Stimulated activated CD8-positive, alpha-beta memory T cell treated with anti-CD3 and anti-CD28 coated beads, Interleukin-15, amount 100 ng/mL, for 48 hours (primary cell): ENCODE data around the gene GRIN2D.
"Not testable (repeated sequence)": the region's sequence is repeated elsewhere in the genome, so short reads cannot be mapped to it uniquely, and the experiment has no call there.

ENCODE experiments used
- DNase-seq, 2 donors: peaks; one replicate each; pipeline ENCODE4 v3.0.0-alpha.2; 2020; ENCODE audit warnings: low read depth in 2 of 2

GRIN2D gene

DNA sequence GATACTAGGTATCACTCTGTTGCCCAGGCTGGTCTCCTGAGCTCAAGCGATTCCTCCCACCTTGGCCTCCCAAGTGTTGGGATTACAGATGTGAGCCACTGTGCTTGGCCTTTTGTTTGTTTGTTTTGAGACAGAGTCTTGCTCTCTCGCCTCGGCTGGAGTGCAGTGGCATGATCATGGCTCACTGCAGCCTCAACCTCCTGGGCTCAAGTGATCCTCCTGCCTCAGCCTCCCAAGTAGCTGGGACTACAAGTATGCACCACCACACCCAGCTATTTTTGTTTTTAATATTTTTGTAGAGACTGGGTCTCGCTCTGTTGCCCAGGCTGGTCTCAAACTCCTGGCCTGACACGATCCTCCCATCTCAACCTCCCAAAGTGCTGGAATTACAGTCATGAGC, 21.7 kb upstream of the GRIN2D start:
- not testable (repeated sequence) for DNase-seq

DNA sequence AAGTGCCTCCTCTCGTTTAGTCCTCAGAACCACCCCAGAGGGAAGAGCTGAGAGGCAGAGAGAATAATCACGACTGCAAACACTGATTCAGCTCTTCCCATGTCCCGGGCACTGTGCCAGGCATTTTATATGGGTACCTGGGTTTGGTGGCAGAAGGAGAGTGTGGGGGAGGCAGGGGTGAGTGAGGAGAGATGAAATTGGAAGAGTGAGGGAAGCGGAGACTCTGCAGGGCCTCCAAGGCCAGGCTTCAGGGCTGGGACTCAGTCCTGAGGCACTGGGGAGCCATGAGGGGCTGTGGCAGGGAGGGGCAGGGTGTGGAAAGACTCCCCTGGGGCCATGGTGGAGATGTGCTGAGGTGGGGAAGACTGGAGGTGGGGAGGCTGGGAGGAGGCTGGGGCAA, 20.6 kb upstream of the GRIN2D start:
- no peak for DNase-seq

DNA sequence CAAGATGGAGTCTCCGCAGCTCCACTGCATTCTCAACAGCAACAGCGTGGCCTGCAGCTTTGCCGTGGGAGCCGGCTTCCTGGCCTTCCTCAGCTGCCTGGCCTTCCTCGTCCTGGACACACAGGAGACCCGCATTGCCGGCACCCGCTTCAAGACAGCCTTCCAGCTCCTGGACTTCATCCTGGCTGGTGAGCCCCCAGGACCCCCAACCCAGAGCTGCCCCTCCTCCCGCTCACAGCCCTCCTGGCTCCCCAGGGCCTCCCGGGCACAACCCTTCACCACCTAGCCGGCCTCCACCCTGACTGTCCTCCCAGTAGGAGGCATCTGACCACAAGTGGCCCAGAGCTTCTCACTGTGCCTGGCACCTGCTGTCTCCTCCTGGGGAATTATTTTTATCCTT, 19.9 kb upstream of the GRIN2D start:
- no peak for DNase-seq

DNA sequence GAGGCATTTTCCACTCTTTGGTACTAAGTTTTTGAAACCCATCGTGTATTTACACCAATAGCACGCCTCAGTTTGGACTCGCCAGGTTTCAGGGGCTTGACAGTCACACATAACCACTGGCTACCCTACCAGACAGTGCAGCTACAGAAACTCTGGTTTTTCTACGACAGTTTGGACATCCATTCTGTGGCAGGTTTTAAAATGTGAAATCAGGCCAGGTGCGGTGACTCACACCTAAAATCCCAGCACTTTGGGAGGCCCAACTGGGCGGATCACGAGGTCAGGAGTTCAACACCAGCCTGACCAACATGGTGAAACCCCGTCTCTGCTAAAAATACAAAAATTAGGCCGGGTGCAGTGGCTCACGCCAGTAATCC, 15.3 kb upstream of the GRIN2D start:
- no peak for DNase-seq

DNA sequence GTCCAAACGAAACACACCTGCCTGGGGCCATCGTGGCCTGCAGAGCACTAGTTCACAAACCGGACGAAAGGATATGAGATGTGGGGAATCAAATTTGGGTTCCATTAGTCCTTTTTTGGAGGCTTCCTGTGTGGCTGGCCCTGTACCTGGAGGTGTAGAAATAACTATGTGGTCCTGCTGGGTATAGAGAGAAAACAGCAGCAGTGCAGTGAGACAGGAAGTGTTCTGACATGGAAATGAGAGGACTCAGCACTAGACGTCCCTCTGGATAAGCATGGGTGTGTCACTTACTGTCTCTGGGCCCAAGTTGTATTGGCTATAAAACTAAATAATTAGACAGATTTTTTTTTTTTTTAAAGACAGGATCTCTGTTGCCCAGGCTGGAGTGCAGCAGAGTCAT, 14.4 kb upstream of the GRIN2D start:
- DNase-seq, result no peak

DNA sequence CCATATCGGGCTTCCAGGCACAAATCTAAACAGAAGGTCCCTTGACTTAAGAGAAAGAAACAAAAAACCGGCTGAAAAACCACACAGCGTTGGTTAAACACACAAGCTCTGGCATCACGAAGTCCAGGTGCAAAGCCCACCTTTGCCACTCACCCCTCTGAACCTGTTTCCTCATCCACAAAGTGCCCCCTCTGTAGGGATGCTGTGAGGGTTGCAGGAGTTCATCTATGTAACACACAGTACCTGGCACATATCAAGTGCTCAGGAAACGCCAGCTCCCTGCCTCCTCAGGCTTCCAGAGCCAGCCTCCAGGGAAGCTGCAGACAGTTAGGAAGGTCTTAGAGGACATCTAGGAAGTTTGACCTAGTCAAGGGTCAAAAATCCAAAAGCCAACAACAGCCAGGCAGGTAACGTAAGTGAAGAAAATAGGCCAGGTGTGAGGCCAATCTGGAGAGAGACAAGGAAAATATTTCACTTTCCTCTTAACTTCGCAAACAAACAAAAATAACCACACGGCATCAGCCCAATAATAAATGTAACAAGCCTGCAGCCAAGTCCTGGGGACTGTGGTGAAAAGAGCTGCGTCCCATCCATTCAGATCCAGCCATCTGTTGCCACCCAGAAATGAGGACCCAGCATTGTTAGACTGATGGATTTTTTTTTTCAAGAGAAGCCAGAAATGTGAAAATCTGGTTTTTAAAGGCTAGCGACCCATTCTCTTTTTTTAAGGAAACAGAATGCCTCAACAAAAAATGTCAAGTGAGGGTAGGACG, 12.1 kb upstream of the GRIN2D start:
- DNase-seq, result no peak

DNA sequence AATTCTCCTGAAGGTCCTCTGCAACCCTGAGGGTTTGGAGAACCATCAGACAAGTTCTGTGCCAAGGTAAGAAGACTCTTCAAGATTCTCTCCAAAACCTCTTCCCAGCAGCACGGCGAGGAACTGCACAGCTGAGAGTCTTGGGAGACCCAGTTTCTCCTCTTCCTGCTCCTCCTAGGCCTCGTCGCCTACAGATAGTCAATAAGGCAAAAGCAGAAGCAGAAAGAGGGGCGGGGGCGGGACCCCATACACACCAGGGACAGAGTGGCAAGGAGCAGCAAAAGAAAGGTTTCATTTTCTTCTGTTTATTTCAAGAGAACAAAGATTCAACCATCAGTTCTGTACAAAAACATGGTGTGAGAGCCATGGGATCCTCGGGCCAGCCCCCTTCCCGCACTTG, 11.2 kb upstream of the GRIN2D start:
- no peak for DNase-seq

DNA sequence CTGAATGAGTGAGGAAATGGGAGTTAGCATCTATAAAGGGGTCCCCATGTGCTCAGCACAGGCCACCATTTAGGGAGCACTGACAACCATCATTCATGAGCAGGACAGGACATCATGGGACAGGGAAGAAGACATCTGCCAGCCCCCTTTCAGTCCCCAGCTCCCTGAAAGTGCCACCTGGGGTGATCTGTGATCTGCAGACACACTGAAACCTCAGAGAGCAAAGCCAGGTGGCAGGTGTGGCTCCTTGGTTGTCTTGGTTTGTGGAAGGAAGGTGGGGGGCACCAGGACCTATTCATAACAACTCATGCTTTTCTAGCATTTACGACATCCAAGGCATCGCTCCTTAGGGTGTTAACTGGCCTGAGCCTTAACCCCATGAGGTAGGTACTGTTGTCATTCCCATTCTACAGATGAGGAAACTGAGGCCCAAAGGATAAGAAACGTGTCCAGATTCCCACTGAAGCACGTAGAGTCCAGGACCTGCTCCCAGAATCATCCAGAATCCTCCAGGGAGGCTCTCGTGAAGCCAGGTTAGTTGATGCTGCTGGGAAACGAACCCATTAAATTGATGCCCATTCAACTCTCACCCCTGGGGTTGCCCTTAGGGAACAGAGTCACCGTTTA, 7.9 kb upstream of the GRIN2D start:
- DNase-seq, result no peak

DNA sequence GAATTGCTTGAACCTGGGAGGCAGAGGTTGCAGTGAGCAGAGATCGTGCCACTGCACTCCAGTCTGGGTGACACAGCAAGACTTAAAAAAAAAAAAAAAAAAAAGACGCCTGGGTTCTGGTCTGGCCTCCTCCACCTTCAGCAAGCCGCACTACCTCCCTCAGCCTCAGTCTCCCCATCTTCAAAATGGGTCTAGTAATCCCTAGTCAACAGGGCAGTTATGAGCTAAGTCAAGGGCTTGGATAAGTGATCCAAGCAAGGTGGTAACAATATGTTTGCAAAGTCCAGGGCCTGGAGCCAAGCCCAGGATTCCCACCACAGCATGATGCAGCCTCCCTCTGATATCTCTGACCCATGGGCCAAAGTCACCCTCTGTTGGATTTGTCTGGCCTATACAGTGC, 6.5 kb upstream of the GRIN2D start:
- no peak for DNase-seq

DNA sequence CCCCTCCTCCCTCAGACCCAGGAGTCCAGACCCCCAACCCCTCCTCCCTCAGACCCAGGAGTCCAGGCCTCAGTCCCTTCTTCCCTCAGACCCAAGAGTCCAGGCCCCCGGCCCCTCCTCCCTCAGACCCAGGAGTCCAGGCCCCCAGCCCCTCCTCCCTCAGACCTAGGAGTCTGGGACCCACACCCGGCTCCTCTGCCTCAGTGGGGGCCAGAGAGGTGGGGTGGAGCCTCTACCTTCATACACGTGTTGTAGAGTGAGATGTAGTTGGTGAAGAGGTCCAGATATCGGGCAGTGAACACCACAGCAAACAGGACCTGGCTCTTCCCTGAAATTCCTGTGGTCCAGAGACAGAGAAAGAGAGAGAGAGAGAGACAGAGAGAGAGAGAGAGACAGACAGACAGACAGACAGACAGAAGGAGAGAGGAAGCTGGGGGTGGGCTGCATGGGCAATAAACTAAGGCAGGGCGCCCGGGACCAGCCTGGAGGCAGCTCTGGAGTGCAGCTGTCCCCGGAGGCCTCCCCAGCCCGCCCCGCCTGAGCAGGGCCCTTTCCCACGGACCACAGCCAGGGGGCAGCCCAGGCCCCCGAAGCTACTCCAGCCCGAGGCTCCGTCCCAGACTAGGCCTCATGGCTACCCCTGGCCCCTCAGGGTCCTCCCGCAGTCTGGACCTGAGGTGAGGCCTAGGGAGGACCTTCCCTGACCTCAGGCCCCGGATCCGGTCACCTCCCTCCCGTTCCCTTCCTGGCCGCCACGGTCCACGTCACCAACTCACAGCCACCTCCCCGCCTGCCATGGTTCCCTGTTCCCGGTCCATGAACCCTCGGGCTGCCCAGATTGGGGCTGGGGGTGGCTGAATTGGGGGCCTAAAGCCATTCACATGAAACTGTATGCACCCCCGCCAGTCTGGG, 3.0 kb upstream of the GRIN2D start:
- DNase-seq, result peak; percentile 33 to 52

DNA sequence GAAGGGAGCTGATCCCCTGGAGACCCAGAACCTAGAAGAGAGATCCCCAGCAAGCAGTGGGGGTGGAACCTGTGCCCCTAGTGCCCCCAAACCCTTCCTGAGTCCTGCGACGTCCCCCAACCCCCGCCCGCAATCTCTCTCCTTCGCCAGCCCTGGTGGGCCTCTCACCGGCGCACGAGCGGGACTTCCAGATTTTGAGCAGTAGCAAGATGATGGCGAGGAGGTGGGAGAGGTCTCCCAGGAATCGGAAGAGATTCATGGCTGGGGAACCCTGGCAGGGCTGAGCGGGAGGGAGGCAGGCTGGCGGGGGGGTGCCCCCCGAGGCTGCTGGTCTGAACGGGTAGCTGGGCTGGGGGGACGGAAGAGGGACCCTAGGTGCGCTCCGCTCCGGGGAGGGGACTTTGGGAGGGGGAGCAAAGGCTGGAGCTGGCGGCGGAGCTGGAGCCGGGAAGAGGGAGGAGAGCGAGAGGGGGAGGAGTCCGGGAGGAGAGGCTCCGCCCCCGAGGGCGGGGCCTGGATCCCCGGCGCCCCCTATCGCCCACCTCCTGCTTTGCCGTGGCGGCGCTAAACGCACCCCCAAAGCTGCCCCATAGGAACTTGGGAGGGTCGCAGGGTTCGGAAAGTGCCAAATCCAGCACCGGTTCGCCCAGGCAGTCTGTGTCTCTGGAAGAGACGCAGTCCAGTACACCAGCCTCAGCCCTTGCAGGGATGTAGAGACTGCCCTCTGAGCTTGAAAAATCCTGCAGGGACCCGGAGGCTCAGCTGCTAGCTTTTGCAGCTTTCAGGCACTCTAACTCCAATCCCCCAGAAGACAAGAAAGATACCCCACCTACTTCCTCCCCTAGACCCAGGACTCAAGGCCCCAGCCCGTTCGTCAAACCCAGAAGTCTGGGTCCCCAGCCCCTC, 2.1 kb upstream of the GRIN2D start, which contains the start of gene KDELR1:
Gene KDELR1 (minus strand): TSS at position 452 of the 906 bp plus-strand sequence. CDS start 193 bp downstream, at position 259.
- peak; percentile 43 to 54 for DNase-seq

DNA sequence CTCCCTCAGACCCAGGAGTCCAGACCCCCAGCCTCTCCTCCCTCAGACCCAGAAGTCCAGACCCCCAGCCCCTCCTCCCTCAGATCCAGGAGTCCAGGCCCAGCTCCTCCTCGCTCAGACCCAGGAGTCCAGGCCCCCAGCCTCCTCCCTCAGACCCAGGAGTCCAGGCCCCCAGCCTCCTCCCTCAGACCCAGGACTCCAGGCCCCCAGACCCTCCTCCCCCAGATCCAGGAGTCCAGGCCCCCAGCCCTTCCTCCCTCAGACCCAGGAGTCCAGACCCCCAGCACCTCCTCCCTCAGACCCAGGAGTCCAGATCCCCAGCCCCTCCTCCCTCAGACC, 1.5 kb upstream of the GRIN2D start:
- DNase-seq, result not testable (repeated sequence)

DNA sequence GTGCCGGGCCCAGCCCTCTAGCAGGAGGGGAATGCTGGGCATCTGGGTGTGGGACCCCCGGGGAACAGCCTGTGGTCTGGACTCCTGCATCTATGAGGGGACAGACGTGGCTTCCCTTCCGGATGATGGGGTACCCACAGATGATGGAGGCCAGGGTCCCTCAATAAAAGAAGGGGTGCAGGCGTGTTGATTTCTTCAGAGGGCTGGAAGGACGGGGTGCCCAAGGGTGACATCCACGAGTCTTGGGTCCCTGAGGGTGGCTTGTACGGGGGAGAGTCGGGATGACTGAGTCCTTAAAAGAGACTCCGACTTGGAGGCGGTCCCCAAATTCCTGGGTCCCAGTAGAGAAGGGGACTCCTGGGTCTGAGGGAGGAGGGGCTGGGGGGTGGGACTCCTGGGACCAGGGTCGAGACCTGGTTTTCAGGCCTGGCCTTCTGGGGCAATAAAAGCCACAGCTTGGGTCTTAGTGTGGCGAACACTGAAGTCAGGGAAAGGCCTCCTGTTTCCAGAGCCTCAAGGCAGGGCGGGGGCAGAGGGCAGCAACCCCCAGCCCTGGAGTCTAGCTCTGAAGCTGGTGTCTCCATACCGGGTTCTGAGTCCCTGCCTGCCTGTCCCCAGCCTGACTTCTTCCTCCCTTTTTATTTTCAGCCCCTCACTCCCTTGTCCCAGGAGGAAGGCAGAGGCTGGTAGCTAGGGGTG, 459 bp upstream of the GRIN2D start:
- DNase-seq, result no peak

DNA sequence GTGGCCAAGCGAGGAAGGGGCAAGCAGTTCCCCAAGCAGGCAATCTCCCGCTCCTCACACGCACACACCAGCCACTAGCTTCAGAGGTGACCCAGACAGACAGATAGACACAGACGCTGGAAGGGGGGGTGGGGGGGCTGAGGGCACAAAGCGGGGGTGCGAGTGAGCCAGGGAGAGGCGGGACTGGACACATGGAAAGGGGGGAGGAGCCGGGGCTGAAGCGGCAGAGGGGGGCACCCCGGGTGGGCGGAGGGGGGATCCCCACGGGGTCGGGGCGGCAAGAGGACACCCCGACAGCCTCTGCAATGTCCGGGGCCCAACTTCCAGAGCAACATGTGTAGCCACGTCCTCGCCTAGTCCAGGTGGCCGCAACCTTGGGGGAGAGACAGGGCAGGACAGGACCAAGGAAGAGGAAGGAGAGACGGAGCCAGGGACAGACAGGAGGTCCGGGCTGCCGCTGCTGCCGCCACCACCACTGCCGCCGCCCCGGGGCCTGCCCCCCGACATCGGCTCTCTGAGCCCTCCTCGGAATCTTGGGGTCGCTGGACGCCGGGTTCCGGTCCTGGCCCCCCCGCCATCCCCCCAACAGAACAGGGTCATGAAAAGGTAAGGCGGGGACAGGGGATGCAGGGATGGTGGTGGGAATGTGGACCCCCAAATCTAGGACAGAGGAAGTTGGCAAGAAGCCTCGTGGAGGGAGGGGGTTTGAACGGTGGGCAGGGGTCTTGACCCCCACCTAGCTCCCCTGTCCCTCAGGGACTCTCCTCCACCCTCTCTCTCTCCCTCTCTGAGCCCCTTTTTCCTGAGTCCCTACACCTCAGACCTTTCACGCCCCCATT, 1.1 kb downstream of the GRIN2D start:
- DNase-seq, result no peak

DNA sequence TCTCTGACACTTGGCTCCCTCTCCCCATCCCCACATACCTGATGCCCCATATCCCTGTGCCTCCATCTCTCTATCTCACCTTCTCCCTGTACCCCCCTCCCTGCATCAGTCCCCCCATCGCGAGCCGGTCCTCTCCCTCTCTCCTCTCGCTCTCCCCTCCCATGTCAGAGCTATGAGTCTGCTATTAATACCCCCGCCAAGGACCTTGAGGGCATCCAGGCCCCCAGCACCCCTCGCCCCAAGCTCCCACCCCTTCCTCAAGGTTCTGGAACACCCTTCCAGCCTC, 1.6 kb downstream of the GRIN2D start:
- DNase-seq, result no peak

DNA sequence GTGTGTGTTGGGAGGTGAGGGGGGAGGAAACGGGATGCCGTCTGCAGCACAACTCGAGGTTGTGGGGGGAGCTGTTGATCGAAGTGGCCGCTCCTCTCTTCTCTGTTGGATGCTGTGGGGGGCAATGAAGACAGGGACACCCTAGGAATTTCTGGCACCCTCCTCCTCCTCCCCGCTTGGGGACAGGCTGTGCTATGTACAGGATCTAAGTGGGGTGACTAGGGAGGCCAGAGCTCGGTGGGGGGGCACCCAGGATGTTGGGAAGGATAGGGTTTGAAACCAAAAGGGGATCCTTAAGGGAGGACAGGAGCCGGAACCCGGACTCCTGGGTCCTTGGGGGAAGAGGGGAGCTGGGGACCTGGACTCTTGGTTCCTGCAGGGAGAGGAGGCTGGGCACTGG, 2.0 kb downstream of the GRIN2D start:
- no peak for DNase-seq

DNA sequence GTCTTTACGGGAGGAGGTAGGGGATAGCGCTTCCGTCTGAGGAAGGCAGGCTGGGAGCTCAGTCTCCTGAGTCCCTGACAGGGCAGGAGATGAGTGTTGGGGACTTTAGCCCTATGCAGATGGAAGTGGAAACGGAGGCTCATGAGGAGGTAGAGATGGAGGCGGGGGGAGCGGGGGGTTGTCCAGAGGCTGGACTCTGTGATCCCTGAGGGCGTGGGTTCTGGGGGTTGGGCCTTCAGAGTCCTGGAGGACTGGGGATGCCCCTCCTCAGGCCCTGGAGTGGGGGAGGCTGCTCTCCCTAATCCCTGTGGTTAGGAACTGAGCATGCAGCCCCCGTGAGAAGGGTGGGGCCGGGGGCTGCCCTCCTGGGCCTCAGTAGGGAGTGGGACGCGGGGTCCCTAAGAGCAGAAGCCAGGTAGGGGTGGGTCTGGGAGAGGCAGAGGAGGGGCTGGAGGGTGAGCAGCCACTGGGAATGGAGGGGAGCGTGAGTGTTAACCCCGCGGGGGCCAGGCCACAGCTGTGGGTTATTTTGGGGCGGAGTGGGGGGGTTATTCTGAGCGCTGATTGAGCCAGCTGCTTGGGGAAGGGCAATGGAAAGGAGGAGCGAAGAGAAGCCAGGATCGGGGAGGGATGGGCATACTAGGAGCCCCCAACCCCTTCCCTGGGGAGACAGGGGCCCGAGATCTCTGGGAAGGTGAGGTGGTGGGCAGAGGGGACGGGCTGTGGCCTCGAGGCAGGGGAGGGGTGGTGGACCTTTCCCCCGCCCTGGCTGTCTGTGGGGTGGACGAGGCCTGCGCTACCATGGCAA, 2.8 kb downstream of the GRIN2D start:
- no peak for DNase-seq

DNA sequence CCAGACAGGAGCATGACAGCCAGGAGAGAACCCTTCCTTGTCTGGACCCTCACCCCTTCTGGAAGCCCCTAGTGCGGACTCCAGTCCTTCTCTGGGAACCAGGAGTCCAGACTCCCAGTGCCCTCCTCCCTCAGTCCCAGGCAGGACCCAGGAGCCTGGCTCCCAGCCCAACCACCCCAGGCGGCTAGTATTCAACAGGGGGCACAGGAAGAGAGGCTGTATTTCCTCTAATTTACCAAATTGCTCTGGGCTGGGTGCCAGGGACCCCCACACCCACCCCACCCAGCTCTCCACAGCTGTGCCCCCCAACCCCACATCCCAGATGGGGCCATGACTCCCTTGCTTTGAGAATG, 3.3 kb downstream of the GRIN2D start:
- DNase-seq, result no peak

DNA sequence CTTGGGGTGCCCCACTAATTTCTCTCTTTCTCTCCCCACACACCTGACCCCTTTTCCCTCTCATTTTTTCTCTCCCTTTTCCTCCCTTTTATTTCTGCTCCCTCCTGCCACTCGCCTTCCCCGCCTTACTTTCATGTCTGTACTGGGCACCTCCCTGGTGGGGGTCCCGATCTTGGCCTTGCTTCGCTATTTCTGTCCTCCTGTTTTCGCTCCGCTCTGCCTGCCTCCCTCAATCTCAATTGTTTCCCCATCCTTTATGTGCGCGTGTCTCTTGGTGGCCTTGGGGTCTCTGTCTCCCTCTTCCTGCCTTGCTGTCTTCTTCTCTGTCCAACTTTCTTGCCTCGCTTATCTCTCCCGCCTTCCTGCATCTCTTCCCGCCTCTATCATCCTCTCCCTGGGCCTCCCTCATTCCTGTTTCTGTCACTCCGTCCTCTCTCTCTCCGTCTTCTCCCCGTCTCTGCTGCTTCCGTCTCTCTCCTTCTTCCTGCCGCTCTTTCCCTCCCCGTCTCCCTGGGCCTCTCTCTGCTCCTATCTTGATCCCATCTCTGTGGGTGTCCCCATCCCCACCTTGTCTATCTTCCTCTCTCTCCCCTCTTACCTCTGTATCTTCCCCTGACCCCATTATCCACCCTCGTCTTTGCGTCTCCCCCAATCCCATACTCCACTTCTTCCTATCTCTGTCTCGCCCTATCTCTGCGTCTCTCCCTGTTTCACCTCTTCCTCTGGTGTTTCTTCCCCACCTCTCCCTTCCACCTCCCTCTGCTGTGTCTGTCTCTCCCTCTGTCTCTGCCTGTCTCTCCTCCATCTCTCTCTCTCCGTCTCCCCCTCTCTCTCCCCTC, 4.0 kb downstream of the GRIN2D start:
- no peak for DNase-seq
